Mucosa of descending colon (tissue), 3 donors: ENCODE measurements around the gene CFAP65. TPM values are rescaled to one million over a fixed set of nuclear protein-coding genes. Genes with fewer than 3 reads are reported as not detected.

Experiments used
- ATAC-seq: fragments of 200-7000 bp; cut with Tn5 transposase; one replicate; pipeline ENCODE4 v1.9.1; 2020; ENCODE audit warnings: mild to moderate bottlenecking, moderate library complexity
- DNase-seq, 3 donors: peaks; one replicate each; pipeline ENCODE4 v3.0.0-alpha.2; 2020
- H3K36me3 ChIP-seq: fragments of 200-600 bp; one replicate; pipeline ENCODE4 v1.8.0; 2021; ENCODE audit warnings: low read depth, mild to moderate bottlenecking
- H3K4me1 ChIP-seq: fragments of 200-600 bp; one replicate; pipeline ENCODE4 v1.8.0; 2021; ENCODE audit warnings: low read depth, mild to moderate bottlenecking
- H3K4me3 ChIP-seq: fragments of 200-600 bp; one replicate; pipeline ENCODE4 v1.8.0; 2021; ENCODE audit warnings: mild to moderate bottlenecking
- H3K9me3 ChIP-seq: fragments of 200-600 bp; one replicate; pipeline ENCODE4 v1.8.0; 2021; ENCODE audit warnings: mild to moderate bottlenecking
- intact Hi-C, 2 donors: fragments of 100-400 bp; cut with DNase I in 1 of 2; cut with micrococcal nuclease in 1 of 2; formaldehyde crosslinking; loops; one replicate each; pipeline versions ENCODE4 v1.11.0 to v1.11.1; 2022; cut with DNase I, micrococcal nuclease
- total RNA-seq, 3 donors: library from RNA; stranded (reverse); fragmentation: NEBNext Ultra II Directional in 2 of 3; extraction: Animal tissue kit (Norgen Biotek cat#: 25700) in 2 of 3; gene quantifications; one replicate each; pipeline versions ENCODE4 v1.2.1 to v1.2.4, GENCODE V29; 2021 to 2023
- TF ChIP-seq, protein P1 (sequence below): fragments of 200-600 bp; IDR thresholded peaks from one replicate; pipeline ENCODE4 v1.8.0; 2022; ENCODE audit warnings: antibody characterized with exemption, mild to moderate bottlenecking
- donor health status: DM: no; HTN: no; CAD: no; lungs with moderate emphysema.
- donor health status: DM: no; HTN: no; CAD: no.
- donor health status: DM: no; HTN: yes; CAD: no.

The CFAP65 gene
- total RNA-seq, 3 donors from 2014 or later = 0.09 to 0.46 (median 0.27) TPM

DNA sequence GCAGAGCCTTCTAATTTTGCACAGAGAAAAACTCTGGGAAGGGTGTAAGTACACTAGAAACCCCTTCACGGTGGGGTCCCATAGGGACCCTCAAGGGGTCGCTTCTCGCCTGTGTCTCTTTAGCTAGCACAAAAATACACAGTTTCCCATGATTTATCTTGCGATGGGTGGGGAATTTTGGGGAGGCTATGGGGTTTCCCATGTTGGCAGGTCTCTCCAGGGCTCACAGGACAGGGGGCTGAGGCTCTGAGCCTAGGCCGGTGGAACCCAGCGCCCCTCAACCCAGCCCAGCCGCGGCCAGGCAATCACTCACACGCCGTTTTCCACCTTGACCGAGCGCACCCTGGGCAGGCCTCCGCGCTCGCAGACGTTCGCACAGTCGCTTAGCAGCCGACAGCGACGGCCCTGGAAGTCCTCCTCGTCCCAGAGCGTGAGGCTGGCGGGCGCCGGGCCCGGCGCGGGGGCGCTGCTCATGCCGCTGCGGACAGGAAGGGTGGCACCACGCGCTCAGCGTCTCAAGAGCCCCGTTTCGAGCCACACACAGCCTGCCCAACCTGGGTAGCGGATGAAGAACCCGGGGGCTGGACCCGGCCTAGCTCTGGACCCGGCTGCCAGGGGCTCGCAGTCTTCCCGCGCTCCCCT is 48.5 kb downstream of the CFAP65 start:
- no peak for DNase-seq
- intact Hi-C loops = no loop called here
- Histone ChIP-seq H3K36me3 (no peaks in the 10 kb centered on the region), H3K4me3 (no peak overlapping the region), H3K9me3 (no peaks in the 10 kb centered on the region), H3K4me1 (peaks cover 17% of the 10 kb centered on the region)
- TF ChIP-seq, protein P1, sequence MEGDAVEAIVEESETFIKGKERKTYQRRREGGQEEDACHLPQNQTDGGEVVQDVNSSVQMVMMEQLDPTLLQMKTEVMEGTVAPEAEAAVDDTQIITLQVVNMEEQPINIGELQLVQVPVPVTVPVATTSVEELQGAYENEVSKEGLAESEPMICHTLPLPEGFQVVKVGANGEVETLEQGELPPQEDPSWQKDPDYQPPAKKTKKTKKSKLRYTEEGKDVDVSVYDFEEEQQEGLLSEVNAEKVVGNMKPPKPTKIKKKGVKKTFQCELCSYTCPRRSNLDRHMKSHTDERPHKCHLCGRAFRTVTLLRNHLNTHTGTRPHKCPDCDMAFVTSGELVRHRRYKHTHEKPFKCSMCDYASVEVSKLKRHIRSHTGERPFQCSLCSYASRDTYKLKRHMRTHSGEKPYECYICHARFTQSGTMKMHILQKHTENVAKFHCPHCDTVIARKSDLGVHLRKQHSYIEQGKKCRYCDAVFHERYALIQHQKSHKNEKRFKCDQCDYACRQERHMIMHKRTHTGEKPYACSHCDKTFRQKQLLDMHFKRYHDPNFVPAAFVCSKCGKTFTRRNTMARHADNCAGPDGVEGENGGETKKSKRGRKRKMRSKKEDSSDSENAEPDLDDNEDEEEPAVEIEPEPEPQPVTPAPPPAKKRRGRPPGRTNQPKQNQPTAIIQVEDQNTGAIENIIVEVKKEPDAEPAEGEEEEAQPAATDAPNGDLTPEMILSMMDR = no peak
- no peak for ATAC-seq

DNA sequence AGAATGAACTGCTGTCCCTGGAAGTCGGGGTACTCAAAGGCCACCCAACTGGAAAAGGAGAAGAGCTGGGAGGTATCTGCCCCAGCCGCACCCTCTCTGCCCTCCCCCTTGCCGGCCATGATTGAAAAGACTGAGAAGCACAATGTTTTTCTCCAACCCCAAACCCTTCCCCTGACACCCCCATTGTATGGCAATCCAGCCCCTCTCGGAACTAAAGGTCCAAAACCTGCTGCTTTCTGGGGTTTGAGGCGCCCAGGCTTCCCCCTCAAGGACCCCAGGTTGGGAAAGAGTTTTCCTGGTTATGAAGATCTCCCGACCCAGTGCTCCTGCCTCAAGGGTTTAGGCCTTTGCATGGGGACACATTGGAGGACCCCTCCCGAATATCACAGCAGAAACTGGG is 49.1 kb downstream of the CFAP65 start:
- TF ChIP-seq, protein P1 = no peak
- Histone ChIP-seq H3K9me3 (no peaks in the 10 kb centered on the region), H3K4me1 (peaks cover 17% of the 10 kb centered on the region), H3K36me3 (no peaks in the 10 kb centered on the region), H3K4me3 (no peak overlapping the region)
- intact Hi-C loops = no loop called here
- ATAC-seq (no peak), DNase-seq (no peak)

DNA sequence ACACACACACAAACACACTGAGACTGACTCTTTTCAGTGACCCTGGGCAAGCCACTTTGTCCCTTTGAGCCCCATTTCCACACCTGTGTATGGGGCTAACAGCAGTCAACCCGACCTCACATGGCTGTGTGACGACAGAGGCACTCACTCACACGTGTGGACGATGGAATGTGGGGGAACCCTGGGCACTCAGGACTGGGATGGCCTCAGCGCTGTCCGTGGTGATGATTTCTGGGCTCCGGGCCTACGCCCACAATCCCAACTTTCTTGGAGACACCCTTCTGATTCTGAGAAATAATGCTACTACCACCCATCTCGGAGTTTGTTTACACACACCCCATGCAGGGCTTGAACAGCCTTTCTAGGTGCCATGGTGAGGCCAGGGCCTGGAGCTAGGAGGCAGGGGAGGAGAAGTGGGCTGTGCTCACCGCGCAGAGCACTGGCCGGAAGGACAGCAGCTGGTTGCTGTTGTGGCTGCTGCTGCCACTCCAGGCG is 49.6 kb downstream of the CFAP65 start:
- intact Hi-C loops = no loop called here
- no peak for DNase-seq
- H3K4me3 ChIP-seq = no peak overlapping the region

DNA sequence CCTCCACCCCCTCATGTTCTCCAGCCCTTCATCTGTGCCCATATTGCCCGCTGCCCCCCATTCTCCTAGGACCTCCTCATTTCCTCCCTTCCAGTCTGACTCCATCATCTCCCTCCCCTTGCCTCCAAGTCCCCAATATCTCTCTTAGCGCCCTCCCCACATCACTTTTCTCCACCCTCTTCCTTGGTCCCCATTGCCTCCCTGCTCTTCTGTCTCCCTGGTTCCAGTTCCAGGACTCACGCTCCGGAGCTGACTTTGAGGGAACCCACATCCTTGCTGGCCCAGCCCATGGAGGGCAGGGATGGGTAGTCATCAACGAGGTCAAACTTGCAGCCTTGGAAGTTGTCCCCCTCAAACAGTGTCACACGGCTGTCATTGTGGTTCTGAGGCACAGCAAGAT is 50.7 kb downstream of the CFAP65 start:
- no peak for ATAC-seq
- TF ChIP-seq, protein P1 = no peak
- Histone ChIP-seq H3K9me3 (no peaks in the 10 kb centered on the region), H3K36me3 (no peaks in the 10 kb centered on the region), H3K4me1 (peaks cover 14% of the 10 kb centered on the region), H3K4me3 (no peak overlapping the region)
- no peak for DNase-seq
- intact Hi-C loops = no loop called here

More for the DNA sequence above, 49.6 kb downstream of the CFAP65 start:
- Histone ChIP-seq H3K36me3 (no peaks in the 10 kb centered on the region), H3K4me1 (peaks cover 17% of the 10 kb centered on the region), H3K9me3 (no peaks in the 10 kb centered on the region)
- TF ChIP-seq, protein P1 = no peak
- no peak for ATAC-seq

DNA sequence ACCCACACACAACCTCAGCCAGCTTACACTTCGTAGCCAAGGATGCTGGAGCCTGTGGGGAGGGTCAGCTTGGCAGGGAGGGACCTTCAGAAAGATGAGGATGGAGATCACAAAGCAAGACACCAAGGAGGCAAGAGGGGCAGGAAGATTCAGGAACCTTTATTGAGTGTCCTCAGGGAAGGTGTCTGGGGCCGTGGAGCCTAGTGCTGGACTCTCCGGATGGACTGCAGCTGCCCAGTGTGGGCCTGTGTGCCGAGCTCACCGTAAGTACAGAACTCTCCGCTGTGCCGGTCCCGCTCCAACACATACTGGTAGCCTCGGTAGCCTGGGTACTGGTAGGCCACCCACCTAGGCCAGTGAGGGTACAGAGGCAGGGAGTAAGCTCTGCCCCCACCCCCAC is 51.3 kb downstream of the CFAP65 start:
- Histone ChIP-seq H3K4me3 (no peak overlapping the region), H3K9me3 (no peaks in the 10 kb centered on the region), H3K4me1 (peaks cover 14% of the 10 kb centered on the region), H3K36me3 (no peaks in the 10 kb centered on the region)
- no peak for DNase-seq
- TF ChIP-seq, protein P1 = no peak
- intact Hi-C loops = no loop called here
- no peak for ATAC-seq
